Neural progenitor cell (in vitro differentiated cells): ENCODE measurements around the gene ARHGAP11A. TPM values are rescaled to one million over a fixed set of nuclear protein-coding genes. Genes with fewer than 3 reads are reported as not detected.

Experiments used
- DNase-seq: peaks from one replicate; pipeline ENCODE4 v3.0.0-alpha.2; 2016; ENCODE audit warnings: low spot score
- H2AFZ ChIP-seq: fragments of 200-600 bp; sonication (generic); replicated peaks from 2 replicates; pipeline ENCODE4 v1.6.1; 2016; ENCODE audit warnings: antibody characterized with exemption
- H3F3A ChIP-seq: fragments of 200-600 bp; sonication (generic); 2 replicates; pipeline ENCODE4 v1.6.1; 2016; ENCODE audit warnings: antibody characterized with exemption, low read depth
- H3K27ac ChIP-seq: fragments of 200-600 bp; sonication (generic); 2 replicates; pipeline ENCODE4 v1.5.1; 2016; ENCODE audit warnings: mild to moderate bottlenecking
- H3K27me3 ChIP-seq: fragments of 200-600 bp; sonication (generic); 2 replicates; pipeline ENCODE4 v1.6.1; 2016; ENCODE audit warnings: mild to moderate bottlenecking, moderate library complexity
- H3K36me3 ChIP-seq: fragments of 200-600 bp; sonication (generic); 2 replicates; pipeline ENCODE4 v1.5.1; 2016
- H3K4me1 ChIP-seq: fragments of 200-600 bp; sonication (generic); 2 replicates; pipeline ENCODE4 v1.6.1; 2016; ENCODE audit warnings: mixed run types
- H3K4me2 ChIP-seq: fragments of 200-600 bp; sonication (generic); 2 replicates; pipeline ENCODE4 v1.6.1; 2016
- H3K4me3 ChIP-seq: fragments of 200-600 bp; sonication (generic); 2 replicates; pipeline ENCODE4 v1.5.1; 2016
- H3K79me2 ChIP-seq: fragments of 200-600 bp; sonication (generic); 2 replicates; pipeline ENCODE4 v1.6.1; 2016; ENCODE audit warnings: low read depth
- H3K9ac ChIP-seq: fragments of 200-600 bp; sonication (generic); 2 replicates; pipeline ENCODE4 v1.6.1; 2016
- H3K9me3 ChIP-seq: fragments of 200-600 bp; sonication (generic); 2 replicates; pipeline ENCODE4 v1.5.1; 2016; ENCODE audit warnings: low read depth
- H4K20me1 ChIP-seq: fragments of 200-600 bp; sonication (generic); 2 replicates; pipeline ENCODE4 v1.6.1; 2016; ENCODE audit warnings: low read depth
- H3K27ac Mint-ChIP-seq: 3 replicates; pipeline ENCODE4 v1.8.0; 2021; ENCODE audit warnings: mixed read lengths
- H3K27me3 Mint-ChIP-seq: 2 replicates; pipeline ENCODE4 v1.8.0; 2022; ENCODE audit warnings: low read depth, mild to moderate bottlenecking, inconsistent platforms, moderate library complexity, mixed read lengths; ENCODE audit not compliant: insufficient read depth
- H3K36me3 Mint-ChIP-seq: 3 replicates; pipeline ENCODE4 v1.8.0; 2021; ENCODE audit warnings: mixed read lengths
- H3K4me1 Mint-ChIP-seq: 3 replicates; pipeline ENCODE4 v1.8.0; 2021; ENCODE audit warnings: mixed read lengths
- H3K4me3 Mint-ChIP-seq: 3 replicates; pipeline ENCODE4 v1.8.0; 2021; ENCODE audit warnings: mild to moderate bottlenecking, moderate library complexity, mixed read lengths
- H3K9me3 Mint-ChIP-seq: 3 replicates; pipeline ENCODE4 v1.8.0; 2020; ENCODE audit warnings: mixed read lengths
- EZH2 ChIP-seq: fragments of 200-600 bp; sonication (generic); IDR thresholded peaks from 2 replicates; pipeline ENCODE4 v1.6.1; 2017; ENCODE audit warnings: antibody characterized with exemption, mild to moderate bottlenecking, moderate library complexity
- EZH2phosphoT487 ChIP-seq: fragments of 200-600 bp; sonication (generic); IDR thresholded peaks from 2 replicates; pipeline ENCODE4 v1.6.1; 2017; ENCODE audit warnings: antibody characterized with exemption
- total RNA-seq: library from RNA; depleted of rRNA; stranded (reverse); fragments of >200 nt; gene quantifications from 2 replicates; pipeline ENCODE4 v1.2.3, GENCODE V29; 2015; ENCODE audit warnings: low replicate concordance
- TF ChIP-seq, protein P1 (sequence below): fragments of 200-600 bp; sonication (generic); IDR thresholded peaks from 2 replicates; pipeline ENCODE4 v1.5.1; 2017; ENCODE audit warnings: antibody characterized with exemption, mild to moderate bottlenecking

Gene ARHGAP11A
- total RNA-seq, 1 donor from 2014 or later = 83.9 TPM

- Mint-ChIP-seq H3K27me3 (no peaks in the 10 kb centered on the region), H3K27ac (no peak overlapping the region), H3K4me3 (no peak overlapping the region), H3K36me3 (no peaks in the 10 kb centered on the region), H3K4me1 (peaks cover 10% of the 10 kb centered on the region), H3K9me3 (no peaks in the 10 kb centered on the region)
- DNase-seq = no peak
- H3K9ac ChIP-seq = no peak overlapping the region
- H3K27ac ChIP-seq = no peak overlapping the region
- H3K79me2 ChIP-seq = no peaks in the 10 kb centered on the region
- H3K9me3 ChIP-seq = no peaks in the 10 kb centered on the region
- no peak overlapping the region for H3K4me3 ChIP-seq
- no peak overlapping the region for H2AFZ ChIP-seq
- H4K20me1 ChIP-seq = peaks cover 3% of the 10 kb centered on the region
- no peaks in the 10 kb centered on the region for H3K36me3 ChIP-seq
- no peaks in the 10 kb centered on the region for H3K27me3 ChIP-seq
- H3K4me1 ChIP-seq = no peaks in the 10 kb centered on the region
- TF ChIP-seq, protein P1, sequence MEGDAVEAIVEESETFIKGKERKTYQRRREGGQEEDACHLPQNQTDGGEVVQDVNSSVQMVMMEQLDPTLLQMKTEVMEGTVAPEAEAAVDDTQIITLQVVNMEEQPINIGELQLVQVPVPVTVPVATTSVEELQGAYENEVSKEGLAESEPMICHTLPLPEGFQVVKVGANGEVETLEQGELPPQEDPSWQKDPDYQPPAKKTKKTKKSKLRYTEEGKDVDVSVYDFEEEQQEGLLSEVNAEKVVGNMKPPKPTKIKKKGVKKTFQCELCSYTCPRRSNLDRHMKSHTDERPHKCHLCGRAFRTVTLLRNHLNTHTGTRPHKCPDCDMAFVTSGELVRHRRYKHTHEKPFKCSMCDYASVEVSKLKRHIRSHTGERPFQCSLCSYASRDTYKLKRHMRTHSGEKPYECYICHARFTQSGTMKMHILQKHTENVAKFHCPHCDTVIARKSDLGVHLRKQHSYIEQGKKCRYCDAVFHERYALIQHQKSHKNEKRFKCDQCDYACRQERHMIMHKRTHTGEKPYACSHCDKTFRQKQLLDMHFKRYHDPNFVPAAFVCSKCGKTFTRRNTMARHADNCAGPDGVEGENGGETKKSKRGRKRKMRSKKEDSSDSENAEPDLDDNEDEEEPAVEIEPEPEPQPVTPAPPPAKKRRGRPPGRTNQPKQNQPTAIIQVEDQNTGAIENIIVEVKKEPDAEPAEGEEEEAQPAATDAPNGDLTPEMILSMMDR = no peak
- TF ChIP-seq EZH2phosphoT487 = no peak
- no peak for TF ChIP-seq EZH2
- H3K4me2 ChIP-seq = no peak overlapping the region
- no peaks in the 10 kb centered on the region for H3F3A ChIP-seq
Measured at GRCh38 chr15:32657941-32658340, 42.6 kb downstream of the ARHGAP11A start.

DNA sequence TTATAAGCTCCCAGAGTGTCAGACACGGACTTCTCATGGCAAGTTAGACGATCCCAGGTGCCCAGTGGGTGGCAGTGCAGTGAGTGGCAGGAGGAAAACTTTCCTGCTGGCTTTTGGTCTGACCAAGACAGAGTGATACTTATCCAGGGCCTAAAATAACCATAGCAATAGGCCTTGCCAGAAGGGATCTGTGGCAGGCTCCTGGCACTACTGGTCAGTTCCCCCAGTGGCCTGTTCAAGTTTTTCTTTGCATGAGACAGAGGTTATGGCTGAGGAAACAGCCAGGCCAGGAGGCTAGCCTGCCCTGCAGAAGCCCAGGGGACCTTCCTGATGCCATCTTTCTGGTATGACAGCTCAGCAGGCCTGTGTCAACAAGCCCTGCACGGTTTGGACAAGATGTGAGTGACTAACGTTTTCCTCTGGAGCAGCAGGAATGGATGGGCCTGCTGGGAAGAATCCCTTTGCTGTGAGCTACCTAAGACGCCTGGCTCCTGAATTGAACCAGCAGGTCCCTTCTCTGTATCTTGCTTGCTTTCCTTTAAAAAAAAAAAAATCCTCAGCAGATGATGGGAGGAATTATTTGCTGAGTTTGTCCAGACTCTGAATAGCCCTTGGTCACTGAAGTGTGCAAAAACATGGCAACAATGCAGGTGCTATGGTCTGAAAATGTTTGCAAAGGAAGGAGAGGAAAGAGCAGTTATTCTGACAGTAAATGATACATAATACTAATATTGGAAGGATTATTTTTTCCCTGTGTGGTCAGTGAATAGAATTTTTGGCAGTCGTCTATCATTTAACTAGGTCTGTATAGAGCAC lies 44.2 kb downstream of the ARHGAP11A start:
- Mint-ChIP-seq H3K4me3 (no peak overlapping the region), H3K27ac (no peak overlapping the region), H3K36me3 (no peaks in the 10 kb centered on the region), H3K4me1 (peaks cover 10% of the 10 kb centered on the region), H3K27me3 (peaks cover 2% of the 10 kb centered on the region), H3K9me3 (no peaks in the 10 kb centered on the region)
- DNase-seq = no peak
- Histone ChIP-seq H3K79me2 (no peaks in the 10 kb centered on the region), H3K27me3 (no peaks in the 10 kb centered on the region), H3K36me3 (no peaks in the 10 kb centered on the region), H3K9me3 (no peaks in the 10 kb centered on the region), H3K4me1 (peaks cover 2% of the 10 kb centered on the region), H3K4me3 (no peak overlapping the region), H3K27ac (no peak overlapping the region), H2AFZ (no peak overlapping the region), H3K9ac (no peak overlapping the region), H4K20me1 (no peaks in the 10 kb centered on the region), H3K4me2 (no peak overlapping the region), H3F3A (no peaks in the 10 kb centered on the region)
- TF ChIP-seq, protein P1 = no peak
- TF ChIP-seq EZH2phosphoT487 (no peak), EZH2 (no peak)

DNA sequence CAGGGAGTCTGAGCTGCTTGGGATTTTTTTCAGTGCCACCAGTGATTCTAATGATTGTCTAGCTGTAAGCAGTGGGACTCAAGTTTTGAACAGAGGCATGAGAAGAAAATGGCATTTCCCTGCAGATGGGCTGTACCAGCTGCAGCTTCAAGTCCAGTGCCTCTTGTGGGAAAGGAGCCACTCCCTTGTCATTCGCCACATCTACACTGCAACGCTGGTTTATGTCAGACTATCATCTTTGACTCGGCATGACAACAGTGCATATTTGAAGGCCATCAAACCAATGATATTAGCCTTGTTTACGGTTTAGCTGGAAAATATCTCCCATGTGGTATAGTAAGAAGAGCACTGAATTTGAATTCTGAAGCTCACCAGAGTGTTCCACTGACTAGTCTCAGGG lies 48.4 kb downstream of the ARHGAP11A start:
- H2AFZ ChIP-seq = no peak overlapping the region
- Mint-ChIP-seq H3K4me1 (peaks cover 10% of the 10 kb centered on the region), H3K4me3 (no peak overlapping the region), H3K27ac (no peak overlapping the region), H3K36me3 (peaks cover 4% of the 10 kb centered on the region), H3K9me3 (no peaks in the 10 kb centered on the region), H3K27me3 (peaks cover 2% of the 10 kb centered on the region)
- H3K36me3 ChIP-seq = no peaks in the 10 kb centered on the region
- H4K20me1 ChIP-seq = no peaks in the 10 kb centered on the region
- TF ChIP-seq EZH2phosphoT487 = no peak
- no peak for TF ChIP-seq EZH2
- TF ChIP-seq, protein P1 = no peak
- H3K27me3 ChIP-seq = no peaks in the 10 kb centered on the region
- H3K27ac ChIP-seq = no peak overlapping the region
- H3K4me1 ChIP-seq = peaks cover 7% of the 10 kb centered on the region
- DNase-seq = no peak
- no peak overlapping the region for H3K9ac ChIP-seq
- H3K9me3 ChIP-seq = no peaks in the 10 kb centered on the region
- no peak overlapping the region for H3K4me2 ChIP-seq
- no peaks in the 10 kb centered on the region for H3F3A ChIP-seq
- no peaks in the 10 kb centered on the region for H3K79me2 ChIP-seq
- H3K4me3 ChIP-seq = no peak overlapping the region
